Muscle of leg (tissue), 11 donors: ENCODE data around the gene ACLY. TPM values are rescaled to one million over a fixed set of nuclear protein-coding genes. Genes with fewer than 3 reads are reported as not detected.

ENCODE experiments used
- DNase-seq: peaks from one replicate; pipeline ENCODE4 v3.0.0; 2013
- H3K27ac ChIP-seq: one replicate; pipeline ENCODE4 v1.5.1; 2013; ENCODE audit warnings: mild to moderate bottlenecking, low read length, control low read depth
- H3K27me3 ChIP-seq: one replicate; pipeline ENCODE4 v1.6.1; 2013; ENCODE audit warnings: low read length; ENCODE audit not compliant: control insufficient read depth, insufficient read depth
- H3K36me3 ChIP-seq: one replicate; pipeline ENCODE4 v1.6.1; 2013; ENCODE audit warnings: low read length; ENCODE audit not compliant: control insufficient read depth, insufficient read depth
- H3K4me1 ChIP-seq: one replicate; pipeline ENCODE4 v1.6.1; 2013; ENCODE audit warnings: low read length; ENCODE audit not compliant: control insufficient read depth, insufficient read depth
- H3K4me3 ChIP-seq: one replicate; pipeline ENCODE4 v1.5.1; 2013; ENCODE audit warnings: low read length, control low read depth
- H3K9me3 ChIP-seq: replicated peaks from 2 replicates; pipeline ENCODE4 v1.6.1; 2013; ENCODE audit warnings: low read depth, low read length; ENCODE audit not compliant: control insufficient read depth
- WGBS: methylation state at CpG from one replicate; pipeline ENCODE4 v1.1.5; 2013; ENCODE audit warnings: missing lambda C conversion rate; ENCODE audit not compliant: insufficient coverage; 5-methylcytosine and 5-hydroxymethylcytosine counted together
- polyA plus RNA-seq, 8 donors: library from polyadenylated mRNA; unstranded; fragments of 120-200 nt; gene quantifications; one replicate each; pipeline versions ENCODE4 v1.2.1 to v1.2.3, GENCODE V29; 2013; ENCODE audit warnings: inconsistent platforms in 1 of 8, low replicate concordance in 1 of 8; ENCODE audit not compliant: insufficient read length in 8 of 8, insufficient read depth in 1 of 8
- total RNA-seq: library from RNA; stranded (reverse); fragments of 120-200 nt; gene quantifications from one replicate; pipeline ENCODE4 v1.2.4, GENCODE V29; 2013

Gene ACLY
- total and polyA plus RNA-seq, 9 donors, result 39.6 to 81.6 (median 59.3) TPM

- H3K9me3 ChIP-seq, result no peaks in the 10 kb centered on the region
- peaks cover 33% of the 10 kb centered on the region for H3K4me1 ChIP-seq
- peaks cover 61% of the 10 kb centered on the region for H3K36me3 ChIP-seq
Measured at GRCh38 chr17:41913798-41914197, 5.0 kb downstream of the ACLY start.

GRCh38 chr17:41912925-41913324 lies 5.8 kb downstream of the ACLY start:
- WGBS, result 100% methylated on average over 1 of the region's 1 CpG
- Histone ChIP-seq H3K4me3 (no peak overlapping the region), H3K36me3 (peaks cover 68% of the 10 kb centered on the region), H3K27me3 (no peaks in the 10 kb centered on the region), H3K27ac (no peak overlapping the region), H3K9me3 (no peaks in the 10 kb centered on the region), H3K4me1 (peaks cover 31% of the 10 kb centered on the region)
- no peak for DNase-seq

More at GRCh38 chr17:41913798-41914197, 5.0 kb downstream of the ACLY start:
- no CpG with 5 or more reads among the region's 4 CpGs for WGBS
- H3K4me3 ChIP-seq, result no peak overlapping the region
- DNase-seq, result no peak
- no peaks in the 10 kb centered on the region for H3K27me3 ChIP-seq
- H3K27ac ChIP-seq, result no peak overlapping the region

- Histone ChIP-seq H3K4me1 (peaks cover 15% of the 10 kb centered on the region), H3K27ac (no peak overlapping the region), H3K9me3 (no peaks in the 10 kb centered on the region), H3K27me3 (no peaks in the 10 kb centered on the region), H3K36me3 (peaks cover 87% of the 10 kb centered on the region), H3K4me3 (no peak overlapping the region)
- DNase-seq, result no peak
- WGBS, result 82% methylated on average over 8 of the region's 13 CpGs
Measured at GRCh38 chr17:41910701-41911391, 7.9 kb downstream of the ACLY start.

- peaks cover 96% of the 10 kb centered on the region for H3K36me3 ChIP-seq
Measured at GRCh38 chr17:41909088-41909487, 9.7 kb downstream of the ACLY start.

GRCh38 chr17:41907633-41908539 lies 10.9 kb downstream of the ACLY start:
- no peak for DNase-seq
- peaks cover 93% of the 10 kb centered on the region for H3K36me3 ChIP-seq
- 88% methylated on average over 8 of the region's 14 CpGs for WGBS

More at GRCh38 chr17:41909088-41909487, 9.7 kb downstream of the ACLY start:
- 93% methylated on average over 6 of the region's 13 CpGs for WGBS
- Histone ChIP-seq H3K27me3 (no peaks in the 10 kb centered on the region), H3K27ac (no peak overlapping the region), H3K4me3 (no peak overlapping the region), H3K9me3 (no peaks in the 10 kb centered on the region), H3K4me1 (no peaks in the 10 kb centered on the region)
- no peak for DNase-seq

GRCh38 chr17:41907185-41907556 lies 11.6 kb downstream of the ACLY start:
- Histone ChIP-seq H3K9me3 (no peaks in the 10 kb centered on the region), H3K4me3 (no peak overlapping the region), H3K27ac (no peak overlapping the region), H3K27me3 (no peaks in the 10 kb centered on the region), H3K36me3 (peaks cover 90% of the 10 kb centered on the region), H3K4me1 (no peaks in the 10 kb centered on the region)
- WGBS, result 74% methylated on average over 5 of the region's 8 CpGs
- no peak for DNase-seq

More at GRCh38 chr17:41907633-41908539, 10.9 kb downstream of the ACLY start:
- Histone ChIP-seq H3K27ac (no peak overlapping the region), H3K9me3 (no peaks in the 10 kb centered on the region), H3K4me3 (no peak overlapping the region), H3K27me3 (no peaks in the 10 kb centered on the region), H3K4me1 (no peaks in the 10 kb centered on the region)

- WGBS, result 75% methylated on average over 7 of the region's 15 CpGs
- H3K9me3 ChIP-seq, result no peaks in the 10 kb centered on the region
- no peaks in the 10 kb centered on the region for H3K27me3 ChIP-seq
- no peak overlapping the region for H3K27ac ChIP-seq
- DNase-seq, result no peak
- H3K4me3 ChIP-seq, result no peak overlapping the region
- no peaks in the 10 kb centered on the region for H3K4me1 ChIP-seq
- peaks cover 88% of the 10 kb centered on the region for H3K36me3 ChIP-seq
Measured at GRCh38 chr17:41906465-41907184, 12.1 kb downstream of the ACLY start.

GRCh38 chr17:41905172-41905571 lies 13.6 kb downstream of the ACLY start:
- Histone ChIP-seq H3K27me3 (no peaks in the 10 kb centered on the region), H3K4me1 (no peaks in the 10 kb centered on the region), H3K27ac (no peak overlapping the region), H3K36me3 (peaks cover 85% of the 10 kb centered on the region), H3K4me3 (no peak overlapping the region), H3K9me3 (no peaks in the 10 kb centered on the region)
- DNase-seq, result no peak
- 92% methylated on average over 3 of the region's 4 CpGs for WGBS

- Histone ChIP-seq H3K4me3 (no peak overlapping the region), H3K36me3 (peaks cover 80% of the 10 kb centered on the region), H3K27me3 (no peaks in the 10 kb centered on the region), H3K27ac (no peak overlapping the region), H3K4me1 (no peaks in the 10 kb centered on the region), H3K9me3 (no peaks in the 10 kb centered on the region)
- no peak for DNase-seq
- WGBS, result 89% methylated on average over 6 of the region's 7 CpGs
Measured at GRCh38 chr17:41904242-41904841, 14.4 kb downstream of the ACLY start.
